Hepatocyte (in vitro differentiated cells): ENCODE results near the gene DYRK1A.

Experiments used
- CTCF ChIP-seq: fragments of 200-600 bp; sonication (generic); IDR thresholded peaks from 2 replicates; pipeline ENCODE4 v1.5.1; 2016; ENCODE audit warnings: antibody characterized with exemption, mild to moderate bottlenecking; ENCODE audit not compliant: poor library complexity
- EZH2 ChIP-seq: fragments of 200-600 bp; sonication (generic); IDR thresholded peaks from 2 replicates; pipeline ENCODE4 v1.6.1; 2016; ENCODE audit warnings: antibody characterized with exemption, mild to moderate bottlenecking, borderline replicate concordance
- EZH2phosphoT487 ChIP-seq: fragments of 200-600 bp; sonication (generic); IDR thresholded peaks from one replicate; pipeline ENCODE4 v1.6.1; 2018; ENCODE audit warnings: antibody characterized with exemption, mild to moderate bottlenecking, low read depth, moderate library complexity; ENCODE audit not compliant: unreplicated experiment, severe bottlenecking

GRCh38 chr21:37462087-37462861, 95.7 kb downstream of the DYRK1A start:
- TF ChIP-seq CTCF (no peak), EZH2 (no peak), EZH2phosphoT487 (no peak)
